WTC11 (cell line): ENCODE data around the gene KLK2. TPM values are rescaled to one million over a fixed set of nuclear protein-coding genes. Genes with fewer than 3 reads are reported as not detected.

Experiments
- ATAC-seq: fragments of 200-7000 bp; cut with Tn5 transposase; 2 replicates; pipeline ENCODE4 v1.10.0; 2021; ENCODE audit warnings: mild to moderate bottlenecking, moderate library complexity
- CTCF ChIA-PET: fragments of 300-600 bp; sonication (Branson Sonifier 250); formaldehyde crosslinking; loops from one replicate; lab custom pipeline; 2021; ENCODE audit warnings: antibody characterized with exemption; lab: Charles Lee
- POLR2A ChIA-PET: fragments of 350-600 bp; sonication (Branson Sonifier 250); formaldehyde crosslinking; loops from one replicate; lab custom pipeline; 2021; ENCODE audit warnings: antibody characterized with exemption; lab: Charles Lee
- DNase-seq: peaks from one replicate; pipeline ENCODE4 v3.0.0; 2021; ENCODE audit warnings: low spot score
- H3K27ac Mint-ChIP-seq: 2 replicates; pipeline ENCODE4 v1.8.0; 2021; ENCODE audit warnings: mixed read lengths
- H3K27me3 Mint-ChIP-seq: 2 replicates; pipeline ENCODE4 v1.8.0; 2021; ENCODE audit warnings: low read depth, mild to moderate bottlenecking, moderate library complexity, mixed read lengths
- H3K36me3 Mint-ChIP-seq: 2 replicates; pipeline ENCODE4 v1.8.0; 2021; ENCODE audit warnings: mixed read lengths
- H3K4me1 Mint-ChIP-seq: 2 replicates; pipeline ENCODE4 v1.8.0; 2022; ENCODE audit warnings: mixed read lengths
- H3K4me3 Mint-ChIP-seq: 2 replicates; pipeline ENCODE4 v1.8.0; 2021; ENCODE audit warnings: mild to moderate bottlenecking, moderate library complexity, mixed read lengths
- H3K9me3 Mint-ChIP-seq: 2 replicates; pipeline ENCODE4 v1.8.0; 2021; ENCODE audit warnings: mixed read lengths
- ETV6 ChIP-seq: sonication (generic); formaldehyde crosslinking; IDR thresholded peaks from 2 replicates; pipeline ENCODE4 v1.8.1; 2022; ENCODE audit warnings: mild to moderate bottlenecking, missing genetic modification reagents
- GRHL2 ChIP-seq: fragments of 250-450 bp; sonication (Bioruptor Pico); IDR thresholded peaks from 2 replicates; pipeline ENCODE4 v1.8.0; 2022; ENCODE audit warnings: mild to moderate bottlenecking, moderate library complexity; ENCODE audit not compliant: insufficient replicate concordance, severe bottlenecking
- NFYB ChIP-seq: sonication (generic); formaldehyde crosslinking; conservative IDR thresholded peaks from 2 replicates; pipeline ENCODE4 v1.8.0; 2022; ENCODE audit warnings: low read depth, missing genetic modification reagents
- TCF7 ChIP-seq: sonication (generic); formaldehyde crosslinking; IDR thresholded peaks from 2 replicates; pipeline ENCODE4 v1.8.0; 2022; ENCODE audit warnings: mild to moderate bottlenecking, low read depth, missing genetic modification reagents, moderate library complexity
- TEAD1 ChIP-seq: sonication (generic); formaldehyde crosslinking; IDR thresholded peaks from 2 replicates; pipeline ENCODE4 v1.8.0; 2022; ENCODE audit warnings: mild to moderate bottlenecking, missing genetic modification reagents
- TEAD4 ChIP-seq: sonication (generic); formaldehyde crosslinking; IDR thresholded peaks from 2 replicates; pipeline ENCODE4 v1.8.0; 2022; ENCODE audit warnings: mild to moderate bottlenecking, missing genetic modification reagents
- TP53 ChIP-seq: sonication (generic); formaldehyde crosslinking; IDR thresholded peaks from 2 replicates; pipeline ENCODE4 v1.8.1; 2023; ENCODE audit warnings: mild to moderate bottlenecking, missing genetic modification reagents
- total RNA-seq: library from RNA; stranded (reverse); gene quantifications from 3 replicates; pipeline ENCODE4 v1.2.3, GENCODE V29; 2021
- TF ChIP-seq, protein P1 (sequence below): sonication (generic); formaldehyde crosslinking; IDR thresholded peaks from 2 replicates; pipeline ENCODE4 v1.8.0; 2023; ENCODE audit warnings: missing genetic modification reagents, mild to moderate bottlenecking, borderline replicate concordance
- TF ChIP-seq, protein P2 (sequence below): sonication (generic); formaldehyde crosslinking; IDR thresholded peaks from 2 replicates; pipeline ENCODE4 v1.8.1; 2023; ENCODE audit warnings: mild to moderate bottlenecking, moderate library complexity, missing genetic modification reagents
- TF ChIP-seq, protein P3 (sequence below): sonication (generic); formaldehyde crosslinking; IDR thresholded peaks from 2 replicates; pipeline ENCODE4 v1.8.1; 2023; ENCODE audit warnings: mild to moderate bottlenecking, missing genetic modification reagents
- TF ChIP-seq, protein P4 (sequence below): sonication (generic); formaldehyde crosslinking; IDR thresholded peaks from 2 replicates; pipeline ENCODE4 v1.8.1; 2023; ENCODE audit warnings: mild to moderate bottlenecking, missing genetic modification reagents, borderline replicate concordance
- TF ChIP-seq, protein P5 (sequence below): sonication (generic); formaldehyde crosslinking; IDR thresholded peaks from 2 replicates; pipeline ENCODE4 v1.8.1; 2023; ENCODE audit warnings: mild to moderate bottlenecking, missing genetic modification reagents, moderate library complexity
- TF ChIP-seq, protein P6 (sequence below): sonication (generic); formaldehyde crosslinking; conservative IDR thresholded peaks from 2 replicates; pipeline ENCODE4 v1.8.1; 2022; ENCODE audit warnings: mild to moderate bottlenecking, missing genetic modification reagents

The KLK2 gene
- total RNA-seq, 1 experiment from 2014 or later: not detected

DNA sequence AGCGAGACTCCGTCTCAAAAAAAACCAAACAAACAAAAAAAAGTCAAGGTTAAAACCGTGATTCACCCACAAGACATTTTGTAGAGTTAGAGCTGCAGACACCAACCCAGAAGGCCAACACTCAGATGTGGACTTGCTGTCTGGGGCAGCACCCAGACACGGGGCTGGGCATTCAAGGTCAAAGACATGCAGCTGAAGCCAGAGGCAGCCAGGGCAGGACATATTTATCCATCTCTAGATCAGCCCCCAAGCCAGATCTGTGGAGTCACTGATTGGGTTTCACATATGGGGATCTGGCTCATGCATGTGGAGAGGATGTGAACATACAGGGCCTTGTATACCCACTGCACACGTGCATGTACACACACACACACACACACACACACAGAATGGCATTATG, 43.4 kb upstream of the KLK2 start (continued):
- TF ChIP-seq, protein P1, sequence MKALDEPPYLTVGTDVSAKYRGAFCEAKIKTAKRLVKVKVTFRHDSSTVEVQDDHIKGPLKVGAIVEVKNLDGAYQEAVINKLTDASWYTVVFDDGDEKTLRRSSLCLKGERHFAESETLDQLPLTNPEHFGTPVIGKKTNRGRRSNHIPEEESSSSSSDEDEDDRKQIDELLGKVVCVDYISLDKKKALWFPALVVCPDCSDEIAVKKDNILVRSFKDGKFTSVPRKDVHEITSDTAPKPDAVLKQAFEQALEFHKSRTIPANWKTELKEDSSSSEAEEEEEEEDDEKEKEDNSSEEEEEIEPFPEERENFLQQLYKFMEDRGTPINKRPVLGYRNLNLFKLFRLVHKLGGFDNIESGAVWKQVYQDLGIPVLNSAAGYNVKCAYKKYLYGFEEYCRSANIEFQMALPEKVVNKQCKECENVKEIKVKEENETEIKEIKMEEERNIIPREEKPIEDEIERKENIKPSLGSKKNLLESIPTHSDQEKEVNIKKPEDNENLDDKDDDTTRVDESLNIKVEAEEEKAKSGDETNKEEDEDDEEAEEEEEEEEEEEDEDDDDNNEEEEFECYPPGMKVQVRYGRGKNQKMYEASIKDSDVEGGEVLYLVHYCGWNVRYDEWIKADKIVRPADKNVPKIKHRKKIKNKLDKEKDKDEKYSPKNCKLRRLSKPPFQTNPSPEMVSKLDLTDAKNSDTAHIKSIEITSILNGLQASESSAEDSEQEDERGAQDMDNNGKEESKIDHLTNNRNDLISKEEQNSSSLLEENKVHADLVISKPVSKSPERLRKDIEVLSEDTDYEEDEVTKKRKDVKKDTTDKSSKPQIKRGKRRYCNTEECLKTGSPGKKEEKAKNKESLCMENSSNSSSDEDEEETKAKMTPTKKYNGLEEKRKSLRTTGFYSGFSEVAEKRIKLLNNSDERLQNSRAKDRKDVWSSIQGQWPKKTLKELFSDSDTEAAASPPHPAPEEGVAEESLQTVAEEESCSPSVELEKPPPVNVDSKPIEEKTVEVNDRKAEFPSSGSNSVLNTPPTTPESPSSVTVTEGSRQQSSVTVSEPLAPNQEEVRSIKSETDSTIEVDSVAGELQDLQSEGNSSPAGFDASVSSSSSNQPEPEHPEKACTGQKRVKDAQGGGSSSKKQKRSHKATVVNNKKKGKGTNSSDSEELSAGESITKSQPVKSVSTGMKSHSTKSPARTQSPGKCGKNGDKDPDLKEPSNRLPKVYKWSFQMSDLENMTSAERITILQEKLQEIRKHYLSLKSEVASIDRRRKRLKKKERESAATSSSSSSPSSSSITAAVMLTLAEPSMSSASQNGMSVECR (CRISPR knock-in tag): no peak
- no peak for TF ChIP-seq TEAD1 (CRISPR knock-in tag)
- no peak for TF ChIP-seq TP53 (CRISPR knock-in tag)
- TF ChIP-seq, protein P2, sequence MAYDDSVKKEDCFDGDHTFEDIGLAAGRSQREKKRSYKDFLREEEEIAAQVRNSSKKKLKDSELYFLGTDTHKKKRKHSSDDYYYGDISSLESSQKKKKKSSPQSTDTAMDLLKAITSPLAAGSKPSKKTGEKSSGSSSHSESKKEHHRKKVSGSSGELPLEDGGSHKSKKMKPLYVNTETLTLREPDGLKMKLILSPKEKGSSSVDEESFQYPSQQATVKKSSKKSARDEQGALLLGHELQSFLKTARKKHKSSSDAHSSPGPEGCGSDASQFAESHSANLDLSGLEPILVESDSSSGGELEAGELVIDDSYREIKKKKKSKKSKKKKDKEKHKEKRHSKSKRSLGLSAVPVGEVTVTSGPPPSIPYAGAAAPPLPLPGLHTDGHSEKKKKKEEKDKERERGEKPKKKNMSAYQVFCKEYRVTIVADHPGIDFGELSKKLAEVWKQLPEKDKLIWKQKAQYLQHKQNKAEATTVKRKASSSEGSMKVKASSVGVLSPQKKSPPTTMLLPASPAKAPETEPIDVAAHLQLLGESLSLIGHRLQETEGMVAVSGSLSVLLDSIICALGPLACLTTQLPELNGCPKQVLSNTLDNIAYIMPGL (CRISPR knock-in tag): no peak
- TF ChIP-seq, protein P3, sequence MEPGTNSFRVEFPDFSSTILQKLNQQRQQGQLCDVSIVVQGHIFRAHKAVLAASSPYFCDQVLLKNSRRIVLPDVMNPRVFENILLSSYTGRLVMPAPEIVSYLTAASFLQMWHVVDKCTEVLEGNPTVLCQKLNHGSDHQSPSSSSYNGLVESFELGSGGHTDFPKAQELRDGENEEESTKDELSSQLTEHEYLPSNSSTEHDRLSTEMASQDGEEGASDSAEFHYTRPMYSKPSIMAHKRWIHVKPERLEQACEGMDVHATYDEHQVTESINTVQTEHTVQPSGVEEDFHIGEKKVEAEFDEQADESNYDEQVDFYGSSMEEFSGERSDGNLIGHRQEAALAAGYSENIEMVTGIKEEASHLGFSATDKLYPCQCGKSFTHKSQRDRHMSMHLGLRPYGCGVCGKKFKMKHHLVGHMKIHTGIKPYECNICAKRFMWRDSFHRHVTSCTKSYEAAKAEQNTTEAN (CRISPR knock-in tag): no peak
- TF ChIP-seq, all 79 proteins: peak for 0

DNA sequence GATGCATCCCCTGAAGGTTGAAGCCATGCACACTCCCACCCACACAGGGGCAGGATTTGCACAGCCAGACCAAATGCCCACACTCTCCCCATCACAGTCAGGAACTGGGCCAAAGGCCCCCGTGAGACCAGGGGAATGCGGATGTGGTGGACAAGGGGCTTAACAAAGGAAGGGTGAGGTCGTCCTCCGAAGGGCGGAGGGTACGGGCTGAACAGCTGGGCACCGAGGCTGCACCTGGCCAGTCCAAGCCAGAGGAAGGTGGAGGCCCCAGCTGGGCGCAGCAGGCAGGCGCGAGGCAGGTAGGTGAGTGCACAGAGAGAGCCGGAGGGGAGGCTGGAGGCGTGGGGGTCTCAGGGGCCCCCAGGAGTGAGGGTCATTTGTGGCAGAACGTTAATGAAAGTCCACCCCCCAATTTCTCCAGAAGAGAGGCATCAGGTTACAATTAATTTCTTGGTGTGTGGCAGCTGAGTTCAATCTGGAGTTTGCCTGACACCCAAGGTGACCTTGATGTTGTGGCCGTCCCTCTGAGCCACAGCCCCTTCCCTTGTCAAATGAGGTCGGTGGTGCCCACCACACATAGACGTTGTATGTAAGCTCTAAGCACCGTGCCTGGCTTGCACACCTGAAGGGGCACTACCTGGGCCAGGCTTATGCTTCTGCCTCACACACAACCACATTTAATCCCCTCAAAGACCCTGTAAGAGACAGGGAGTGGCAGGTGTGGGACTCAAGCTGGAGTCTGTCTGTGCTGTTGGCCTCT, 42.8 kb upstream of the KLK2 start:
- no peak; the same call in 1 of the 2 replicates for ATAC-seq
- CTCF ChIA-PET: interaction anchor here (0.9 to 1.4 kb wide), 3 partner anchors 10 to 274 kb away, joined by 3 read pairs; no protein-coding TSS in a partner anchor
- TF ChIP-seq, protein P1 (CRISPR knock-in tag): no peak
- TF ChIP-seq, protein P4, sequence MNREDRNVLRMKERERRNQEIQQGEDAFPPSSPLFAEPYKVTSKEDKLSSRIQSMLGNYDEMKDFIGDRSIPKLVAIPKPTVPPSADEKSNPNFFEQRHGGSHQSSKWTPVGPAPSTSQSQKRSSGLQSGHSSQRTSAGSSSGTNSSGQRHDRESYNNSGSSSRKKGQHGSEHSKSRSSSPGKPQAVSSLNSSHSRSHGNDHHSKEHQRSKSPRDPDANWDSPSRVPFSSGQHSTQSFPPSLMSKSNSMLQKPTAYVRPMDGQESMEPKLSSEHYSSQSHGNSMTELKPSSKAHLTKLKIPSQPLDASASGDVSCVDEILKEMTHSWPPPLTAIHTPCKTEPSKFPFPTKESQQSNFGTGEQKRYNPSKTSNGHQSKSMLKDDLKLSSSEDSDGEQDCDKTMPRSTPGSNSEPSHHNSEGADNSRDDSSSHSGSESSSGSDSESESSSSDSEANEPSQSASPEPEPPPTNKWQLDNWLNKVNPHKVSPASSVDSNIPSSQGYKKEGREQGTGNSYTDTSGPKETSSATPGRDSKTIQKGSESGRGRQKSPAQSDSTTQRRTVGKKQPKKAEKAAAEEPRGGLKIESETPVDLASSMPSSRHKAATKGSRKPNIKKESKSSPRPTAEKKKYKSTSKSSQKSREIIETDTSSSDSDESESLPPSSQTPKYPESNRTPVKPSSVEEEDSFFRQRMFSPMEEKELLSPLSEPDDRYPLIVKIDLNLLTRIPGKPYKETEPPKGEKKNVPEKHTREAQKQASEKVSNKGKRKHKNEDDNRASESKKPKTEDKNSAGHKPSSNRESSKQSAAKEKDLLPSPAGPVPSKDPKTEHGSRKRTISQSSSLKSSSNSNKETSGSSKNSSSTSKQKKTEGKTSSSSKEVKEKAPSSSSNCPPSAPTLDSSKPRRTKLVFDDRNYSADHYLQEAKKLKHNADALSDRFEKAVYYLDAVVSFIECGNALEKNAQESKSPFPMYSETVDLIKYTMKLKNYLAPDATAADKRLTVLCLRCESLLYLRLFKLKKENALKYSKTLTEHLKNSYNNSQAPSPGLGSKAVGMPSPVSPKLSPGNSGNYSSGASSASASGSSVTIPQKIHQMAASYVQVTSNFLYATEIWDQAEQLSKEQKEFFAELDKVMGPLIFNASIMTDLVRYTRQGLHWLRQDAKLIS (CRISPR knock-in tag): no peak
- no peak for TF ChIP-seq NFYB (CRISPR knock-in tag)
- no peak for TF ChIP-seq ETV6
- no peak for TF ChIP-seq GRHL2
- TF ChIP-seq TCF7 (CRISPR knock-in tag): no peak
- TF ChIP-seq, protein P3 (CRISPR knock-in tag): no peak
- TF ChIP-seq, protein P5, sequence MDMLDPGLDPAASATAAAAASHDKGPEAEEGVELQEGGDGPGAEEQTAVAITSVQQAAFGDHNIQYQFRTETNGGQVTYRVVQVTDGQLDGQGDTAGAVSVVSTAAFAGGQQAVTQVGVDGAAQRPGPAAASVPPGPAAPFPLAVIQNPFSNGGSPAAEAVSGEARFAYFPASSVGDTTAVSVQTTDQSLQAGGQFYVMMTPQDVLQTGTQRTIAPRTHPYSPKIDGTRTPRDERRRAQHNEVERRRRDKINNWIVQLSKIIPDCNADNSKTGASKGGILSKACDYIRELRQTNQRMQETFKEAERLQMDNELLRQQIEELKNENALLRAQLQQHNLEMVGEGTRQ (CRISPR knock-in tag): no peak
- TF ChIP-seq, protein P6, sequence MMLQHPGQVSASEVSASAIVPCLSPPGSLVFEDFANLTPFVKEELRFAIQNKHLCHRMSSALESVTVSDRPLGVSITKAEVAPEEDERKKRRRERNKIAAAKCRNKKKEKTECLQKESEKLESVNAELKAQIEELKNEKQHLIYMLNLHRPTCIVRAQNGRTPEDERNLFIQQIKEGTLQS (CRISPR knock-in tag): no peak
- no peak for TF ChIP-seq TEAD4 (CRISPR knock-in tag)

More for the DNA sequence above, 42.8 kb upstream of the KLK2 start:
- POLR2A ChIA-PET: no interaction called here
- no peak overlapping the region for H3K4me3 Mint-ChIP-seq
- DNase-seq: no peak
- peaks cover 3% of the 10 kb centered on the region; the same call in 1 of the 2 replicates for H3K4me1 Mint-ChIP-seq
- H3K9me3 Mint-ChIP-seq: no peaks in the 10 kb centered on the region
- H3K27ac Mint-ChIP-seq: no peak overlapping the region
- no peaks in the 10 kb centered on the region for H3K36me3 Mint-ChIP-seq
- peaks cover 55% of the 10 kb centered on the region for H3K27me3 Mint-ChIP-seq
